SK-N-SH (cell line): ENCODE data around the gene FAXDC2. TPM values are rescaled to one million over a fixed set of nuclear protein-coding genes. Genes with fewer than 3 reads are reported as not detected.

Experiments
- CTCF ChIA-PET: fragments of 300-600, 350-600 bp; formaldehyde crosslinking; extraction: SDS; loops from one replicate; lab custom pipeline; 2021; lab: Yijun Ruan, JAX
- POLR2A ChIA-PET: fragments of 350-600 bp; sonication (Branson Sonifier 250); formaldehyde crosslinking; extraction: SDS; loops from one replicate; lab custom pipeline; 2020; ENCODE audit warnings: antibody characterized with exemption, inconsistent platforms; lab: Yijun Ruan, JAX
- DNase-seq: peaks from one replicate; pipeline ENCODE4 v3.0.0; 2012
- H2AFZ ChIP-seq: fragments of 200-600 bp; sonication (generic); 2 replicates; pipeline ENCODE4 v1.8.1; 2016; ENCODE audit warnings: antibody characterized with exemption, mild to moderate bottlenecking, low read depth
- H3F3A ChIP-seq: fragments of 200-600 bp; sonication (generic); replicated peaks from 2 replicates; pipeline ENCODE3; 2016; ENCODE audit warnings: antibody characterized with exemption, mild to moderate bottlenecking; ENCODE audit not compliant: insufficient read depth
- H3K27ac ChIP-seq, 2 experiments: fragments of 200-500 bp in 1 of 2; fragments of 200-600 bp in 1 of 2; sonication (Bioruptor generic) in 1 of 2; sonication (generic), shearing (Covaris generic) in 1 of 2; 2 replicates each; pipeline versions ENCODE4 v1.5.1 to v1.6.1; 2014 to 2016; ENCODE audit warnings: low read depth in 2 of 2, inconsistent platforms in 1 of 2, low read length in 1 of 2, mild to moderate bottlenecking in 1 of 2, mixed read lengths in 1 of 2
- H3K27me3 ChIP-seq: fragments of 200-600 bp; sonication (generic), shearing (Covaris generic); 2 replicates; pipeline ENCODE4 v1.6.1; 2016; ENCODE audit warnings: mixed run types; ENCODE audit not compliant: insufficient read depth
- H3K36me3 ChIP-seq, 2 experiments: fragments of 200-500 bp in 1 of 2; fragments of 200-600 bp in 1 of 2; sonication (Bioruptor generic) in 1 of 2; sonication (generic) in 1 of 2; replicated peaks in 1 of 2; 2 replicates each; pipeline versions ENCODE3 to v1.5.1; 2014 to 2016; ENCODE audit warnings: low read length in 1 of 2, mild to moderate bottlenecking in 1 of 2; ENCODE audit not compliant: insufficient read depth in 2 of 2, control insufficient read depth in 1 of 2
- H3K4me1 ChIP-seq, 2 experiments: fragments of 200-500 bp in 1 of 2; fragments of 200-600 bp in 1 of 2; sonication (Bioruptor generic) in 1 of 2; sonication (generic), shearing (Covaris generic) in 1 of 2; 2 replicates each; pipeline versions ENCODE4 v1.5.1 to v1.6.1; 2014 to 2016; ENCODE audit warnings: low read depth in 1 of 2, low read length in 1 of 2, mixed run types in 1 of 2; ENCODE audit not compliant: insufficient read depth in 2 of 2, control insufficient read depth in 1 of 2
- H3K4me2 ChIP-seq: fragments of 200-600 bp; sonication (generic), shearing (Covaris generic); 2 replicates; pipeline ENCODE4 v1.6.1; 2017; ENCODE audit warnings: mixed run types
- H3K4me3 ChIP-seq, 2 experiments: fragments of 200-500 bp in 1 of 2; fragments of 200-600 bp in 1 of 2; sonication (Bioruptor generic) in 1 of 2; sonication (generic), shearing (Covaris generic) in 1 of 2; 2 replicates each; pipeline versions ENCODE4 v1.5.1 to v1.8.1; 2014 to 2016; ENCODE audit warnings: low read depth in 2 of 2, inconsistent platforms in 1 of 2, low read length in 1 of 2, mild to moderate bottlenecking in 1 of 2, mixed read lengths in 1 of 2, moderate library complexity in 1 of 2
- H3K79me2 ChIP-seq: fragments of 200-600 bp; sonication (generic); 2 replicates; pipeline ENCODE4 v1.8.1; 2017; ENCODE audit warnings: mild to moderate bottlenecking; ENCODE audit not compliant: insufficient read depth
- H3K9ac ChIP-seq: fragments of 200-600 bp; sonication (generic); 2 replicates; pipeline ENCODE4 v1.6.1; 2017; ENCODE audit warnings: mixed run types
- H3K9me2 ChIP-seq: fragments of 200-600 bp; sonication (generic); 2 replicates; pipeline ENCODE4 v1.6.1; 2017; ENCODE audit warnings: mixed run types
- H3K9me3 ChIP-seq: fragments of 200-600 bp; sonication (generic); 2 replicates; pipeline ENCODE4 v1.6.1; 2017; ENCODE audit warnings: mixed run types, mild to moderate bottlenecking, moderate library complexity
- H4K20me1 ChIP-seq: fragments of 200-600 bp; sonication (generic); 2 replicates; pipeline ENCODE4 v1.6.1; 2017; ENCODE audit warnings: mild to moderate bottlenecking, mixed run types; ENCODE audit not compliant: insufficient read depth
- CHD2 ChIP-seq: fragments of 150-350 bp; IDR thresholded peaks from 2 replicates; pipeline ENCODE4 v1.6.1; 2018; ENCODE audit warnings: low read length; ENCODE audit not compliant: partially characterized antibody
- FOSL2 ChIP-seq: IDR thresholded peaks from 2 replicates; pipeline ENCODE4 v1.4.0; 2012; ENCODE audit warnings: low read depth, mild to moderate bottlenecking, moderate library complexity, borderline replicate concordance
- FOXJ3 ChIP-seq: sonication (generic); formaldehyde crosslinking; IDR thresholded peaks from 2 replicates; pipeline ENCODE4 v1.5.1; 2020; ENCODE audit warnings: mild to moderate bottlenecking, missing genetic modification reagents
- FOXM1 ChIP-seq: IDR thresholded peaks from 2 replicates; pipeline ENCODE4 v1.4.0; 2012; ENCODE audit warnings: low read depth, mild to moderate bottlenecking
- GABPA ChIP-seq: IDR thresholded peaks from 2 replicates; pipeline ENCODE4 v1.4.0; 2012; ENCODE audit warnings: low read depth, mild to moderate bottlenecking
- GATA2 ChIP-seq: sonication (generic); formaldehyde crosslinking; IDR thresholded peaks from 2 replicates; pipeline ENCODE4 v1.5.0; 2020; ENCODE audit warnings: mild to moderate bottlenecking, missing genetic modification reagents
- JUND ChIP-seq: IDR thresholded peaks from 2 replicates; pipeline ENCODE4 v1.4.0; 2012
- NFIC ChIP-seq: IDR thresholded peaks from 2 replicates; pipeline ENCODE4 v1.4.0; 2012; ENCODE audit warnings: borderline replicate concordance
- POLR2AphosphoS5 ChIP-seq: IDR thresholded peaks from 2 replicates; pipeline ENCODE4 v1.6.1; 2012; ENCODE audit warnings: low read depth, low read length
- RAD21 ChIP-seq: IDR thresholded peaks from 2 replicates; pipeline ENCODE4 v1.6.1; 2012; ENCODE audit warnings: mild to moderate bottlenecking, low read length
- REST ChIP-seq: IDR thresholded peaks from 2 replicates; pipeline ENCODE4 v1.6.1; 2012; ENCODE audit warnings: mild to moderate bottlenecking, low read depth, low read length, moderate library complexity
- SIN3A ChIP-seq: IDR thresholded peaks from 2 replicates; pipeline ENCODE4 v1.6.1; 2012; ENCODE audit warnings: low read depth, mild to moderate bottlenecking, low read length, moderate library complexity, borderline replicate concordance
- SMC3 ChIP-seq: IDR thresholded peaks from 2 replicates; pipeline ENCODE4 v1.6.1; 2012; ENCODE audit warnings: low read depth, low read length, improper control_type of control experiment
- TAF1 ChIP-seq: IDR thresholded peaks from 2 replicates; pipeline ENCODE4 v1.6.1; 2012; ENCODE audit warnings: low read depth, mild to moderate bottlenecking, low read length, moderate library complexity, borderline replicate concordance
- WGBS: methylation state at CpG from one replicate; pipeline ENCODE4 v1.1.6; 2017; ENCODE audit warnings: low lambda C conversion rate; 5-methylcytosine and 5-hydroxymethylcytosine counted together
- polyA plus RNA-seq, 3 experiments: library from polyadenylated mRNA; depleted of rRNA; stranded (reverse); fragments of >200 nt; gene quantifications; 2 replicates each; pipeline ENCODE4 v1.2.3, GENCODE V29; 2012
- TF ChIP-seq, protein P1 (sequence below): fragments of 150-350 bp; IDR thresholded peaks from 2 replicates; pipeline ENCODE4 v1.6.1; 2017; ENCODE audit warnings: antibody characterized with exemption, low read length, low read depth, borderline replicate concordance
- TF ChIP-seq, protein P2 (sequence below): IDR thresholded peaks from 2 replicates; pipeline ENCODE4 v1.4.0; 2012; ENCODE audit warnings: low read depth, borderline replicate concordance
- TF ChIP-seq, protein P3 (sequence below): IDR thresholded peaks from 2 replicates; pipeline ENCODE4 v1.4.0; 2012; ENCODE audit warnings: low read depth, borderline replicate concordance
- TF ChIP-seq, protein P4 (sequence below): IDR thresholded peaks from 2 replicates; pipeline ENCODE4 v1.4.0; 2012; ENCODE audit warnings: low read depth

Gene FAXDC2
- polyA plus RNA-seq, 1 of the 3 experiments (the other 2 are of a cell fraction), result 6.0 TPM

- peaks cover 18% of the 10 kb centered on the region for H3F3A ChIP-seq
- no peak overlapping the region for H3K4me3 ChIP-seq
- H3K9me3 ChIP-seq, result no peaks in the 10 kb centered on the region
- CTCF ChIA-PET, result interaction anchor here (1.9 kb wide), 1 partner anchor 156 kb away, joined by 9 read pairs; no protein-coding TSS in a partner anchor
- H3K9me2 ChIP-seq, result no peaks in the 10 kb centered on the region
- H2AFZ ChIP-seq, result no peak overlapping the region
- H3K4me1 ChIP-seq, result no peaks in the 10 kb centered on the region
- WGBS, result 88% methylated on average over 4 of the region's 4 CpGs
- H3K9ac ChIP-seq, result no peak overlapping the region
- no peak for DNase-seq
- H4K20me1 ChIP-seq, result 0 out of 2 replicates have a peak, but pooled peaks cover 4% of the 10 kb centered on the region
- POLR2A ChIA-PET, result no interaction called here
- no peak overlapping the region for H3K4me2 ChIP-seq
- peaks cover 16% of the 10 kb centered on the region for H3K79me2 ChIP-seq
- peaks cover 75 to 88% of the 10 kb centered on the region in 2 experiments for H3K36me3 ChIP-seq
- no peak for TF ChIP-seq SMC3
- no peak for TF ChIP-seq NFIC
- TF ChIP-seq POLR2AphosphoS5, result no peak
- no peak for TF ChIP-seq RAD21
- no peak for TF ChIP-seq GATA2 (CRISPR knock-in tag)
- TF ChIP-seq GABPA, result no peak
- TF ChIP-seq REST, result no peak
- no peak for TF ChIP-seq SIN3A
- no peak for TF ChIP-seq TAF1
- TF ChIP-seq, protein P1, sequence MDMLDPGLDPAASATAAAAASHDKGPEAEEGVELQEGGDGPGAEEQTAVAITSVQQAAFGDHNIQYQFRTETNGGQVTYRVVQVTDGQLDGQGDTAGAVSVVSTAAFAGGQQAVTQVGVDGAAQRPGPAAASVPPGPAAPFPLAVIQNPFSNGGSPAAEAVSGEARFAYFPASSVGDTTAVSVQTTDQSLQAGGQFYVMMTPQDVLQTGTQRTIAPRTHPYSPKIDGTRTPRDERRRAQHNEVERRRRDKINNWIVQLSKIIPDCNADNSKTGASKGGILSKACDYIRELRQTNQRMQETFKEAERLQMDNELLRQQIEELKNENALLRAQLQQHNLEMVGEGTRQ, result no peak
- no peak for TF ChIP-seq FOXM1
- TF ChIP-seq, protein P2, sequence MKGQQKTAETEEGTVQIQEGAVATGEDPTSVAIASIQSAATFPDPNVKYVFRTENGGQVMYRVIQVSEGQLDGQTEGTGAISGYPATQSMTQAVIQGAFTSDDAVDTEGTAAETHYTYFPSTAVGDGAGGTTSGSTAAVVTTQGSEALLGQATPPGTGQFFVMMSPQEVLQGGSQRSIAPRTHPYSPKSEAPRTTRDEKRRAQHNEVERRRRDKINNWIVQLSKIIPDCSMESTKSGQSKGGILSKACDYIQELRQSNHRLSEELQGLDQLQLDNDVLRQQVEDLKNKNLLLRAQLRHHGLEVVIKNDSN, result no peak
- no peak for TF ChIP-seq FOSL2
- TF ChIP-seq FOXJ3, result no peak
- TF ChIP-seq JUND, result no peak
- TF ChIP-seq, protein P3, sequence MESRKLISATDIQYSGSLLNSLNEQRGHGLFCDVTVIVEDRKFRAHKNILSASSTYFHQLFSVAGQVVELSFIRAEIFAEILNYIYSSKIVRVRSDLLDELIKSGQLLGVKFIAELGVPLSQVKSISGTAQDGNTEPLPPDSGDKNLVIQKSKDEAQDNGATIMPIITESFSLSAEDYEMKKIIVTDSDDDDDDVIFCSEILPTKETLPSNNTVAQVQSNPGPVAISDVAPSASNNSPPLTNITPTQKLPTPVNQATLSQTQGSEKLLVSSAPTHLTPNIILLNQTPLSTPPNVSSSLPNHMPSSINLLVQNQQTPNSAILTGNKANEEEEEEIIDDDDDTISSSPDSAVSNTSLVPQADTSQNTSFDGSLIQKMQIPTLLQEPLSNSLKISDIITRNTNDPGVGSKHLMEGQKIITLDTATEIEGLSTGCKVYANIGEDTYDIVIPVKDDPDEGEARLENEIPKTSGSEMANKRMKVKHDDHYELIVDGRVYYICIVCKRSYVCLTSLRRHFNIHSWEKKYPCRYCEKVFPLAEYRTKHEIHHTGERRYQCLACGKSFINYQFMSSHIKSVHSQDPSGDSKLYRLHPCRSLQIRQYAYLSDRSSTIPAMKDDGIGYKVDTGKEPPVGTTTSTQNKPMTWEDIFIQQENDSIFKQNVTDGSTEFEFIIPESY, result no peak
- no peak for TF ChIP-seq CHD2
- TF ChIP-seq, protein P4, sequence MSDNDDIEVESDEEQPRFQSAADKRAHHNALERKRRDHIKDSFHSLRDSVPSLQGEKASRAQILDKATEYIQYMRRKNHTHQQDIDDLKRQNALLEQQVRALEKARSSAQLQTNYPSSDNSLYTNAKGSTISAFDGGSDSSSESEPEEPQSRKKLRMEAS, result no peak
- TF ChIP-seq, all 33 proteins: peak for 0
- Histone ChIP-seq H3K27me3 (no peaks in the 10 kb centered on the region), H3K27ac (no peak overlapping the region)
These were observed 44.2 kb downstream of the FAXDC2 start for GRCh38 chr5:154806176-154806575.
